Keratinocyte (primary cell): Measurements from ENCODE around the gene MSI2.

Source experiments
- CTCF ChIP-seq, 3 experiments: IDR thresholded peaks in 1 of 3; conservative IDR thresholded peaks in 1 of 3; optimal IDR thresholded peaks in 1 of 3; 2 replicates in 2 of 3; 3 replicates in 1 of 3; pipeline versions ENCODE3 to v1.5.1; 2011; ENCODE audit warnings: low read length in 3 of 3, mild to moderate bottlenecking in 3 of 3, moderate library complexity in 2 of 3, control low read depth in 1 of 3, inconsistent platforms in 1 of 3; ENCODE audit not compliant: insufficient read depth in 2 of 3; ENCODE audit errors: extremely low read depth in 1 of 3
- EZH2 ChIP-seq: IDR thresholded peaks from one replicate; pipeline ENCODE4 v1.6.1; 2012; ENCODE audit warnings: inconsistent platforms, mild to moderate bottlenecking, low read length, moderate library complexity

- TF ChIP-seq EZH2 (no peak), CTCF (optimal IDR thresholded peaks at IDR 0.05 in 1 of 3, IDR thresholded peaks at IDR 0.05 in 1 of 3, conservative IDR thresholded peaks at IDR 0.05 in 1 of 3; ENCODE audit: extremely low read depth in 1 of 3, insufficient read depth in 2 of 3, low read length in 3 of 3) (no peak)
Measured at GRCh38 chr17:57495771-57496170, 239.4 kb downstream of the MSI2 start.
